C4-2B (cell line): Measurements from ENCODE around the gene TUBA3D.

Source experiments
- ZFX ChIP-seq: fragments of 450-650 bp; IDR thresholded peaks from 2 replicates; pipeline ENCODE4 v1.6.1; 2017
- TF ChIP-seq, protein P1 (sequence below): fragments of 450-650 bp; conservative IDR thresholded peaks from 2 replicates; pipeline ENCODE4 v1.5.1; 2017; ENCODE audit warnings: mild to moderate bottlenecking

DNA sequence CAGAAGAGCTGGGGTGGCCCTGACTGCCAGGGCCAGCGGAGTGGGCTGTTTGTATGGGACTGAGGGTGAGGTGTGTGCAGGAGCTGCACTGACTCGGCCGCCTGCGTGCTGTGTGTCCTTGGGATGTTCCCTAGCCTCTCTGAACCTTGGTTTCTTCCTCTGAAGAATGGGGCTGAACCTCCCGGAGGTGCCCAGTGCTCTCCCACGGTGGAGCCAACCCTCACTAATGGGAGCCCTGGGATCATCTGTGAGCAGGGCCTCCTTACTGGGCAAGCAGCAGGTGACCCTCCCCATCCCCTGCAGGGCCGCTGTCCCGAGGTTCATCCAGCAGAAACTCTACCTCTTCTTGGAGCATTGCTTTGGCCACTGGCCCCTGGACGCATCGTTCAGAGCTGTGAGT lies 40.1 kb downstream of the TUBA3D start:
- TF ChIP-seq, protein P1, sequence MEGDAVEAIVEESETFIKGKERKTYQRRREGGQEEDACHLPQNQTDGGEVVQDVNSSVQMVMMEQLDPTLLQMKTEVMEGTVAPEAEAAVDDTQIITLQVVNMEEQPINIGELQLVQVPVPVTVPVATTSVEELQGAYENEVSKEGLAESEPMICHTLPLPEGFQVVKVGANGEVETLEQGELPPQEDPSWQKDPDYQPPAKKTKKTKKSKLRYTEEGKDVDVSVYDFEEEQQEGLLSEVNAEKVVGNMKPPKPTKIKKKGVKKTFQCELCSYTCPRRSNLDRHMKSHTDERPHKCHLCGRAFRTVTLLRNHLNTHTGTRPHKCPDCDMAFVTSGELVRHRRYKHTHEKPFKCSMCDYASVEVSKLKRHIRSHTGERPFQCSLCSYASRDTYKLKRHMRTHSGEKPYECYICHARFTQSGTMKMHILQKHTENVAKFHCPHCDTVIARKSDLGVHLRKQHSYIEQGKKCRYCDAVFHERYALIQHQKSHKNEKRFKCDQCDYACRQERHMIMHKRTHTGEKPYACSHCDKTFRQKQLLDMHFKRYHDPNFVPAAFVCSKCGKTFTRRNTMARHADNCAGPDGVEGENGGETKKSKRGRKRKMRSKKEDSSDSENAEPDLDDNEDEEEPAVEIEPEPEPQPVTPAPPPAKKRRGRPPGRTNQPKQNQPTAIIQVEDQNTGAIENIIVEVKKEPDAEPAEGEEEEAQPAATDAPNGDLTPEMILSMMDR, result no peak
- TF ChIP-seq ZFX, result no peak
